ENCODE measurements around the gene PPARD.
"Not testable (repeated sequence)": the region's sequence is repeated elsewhere in the genome, so short reads cannot be mapped to it uniquely, and the experiment has no call there.

DNA sequence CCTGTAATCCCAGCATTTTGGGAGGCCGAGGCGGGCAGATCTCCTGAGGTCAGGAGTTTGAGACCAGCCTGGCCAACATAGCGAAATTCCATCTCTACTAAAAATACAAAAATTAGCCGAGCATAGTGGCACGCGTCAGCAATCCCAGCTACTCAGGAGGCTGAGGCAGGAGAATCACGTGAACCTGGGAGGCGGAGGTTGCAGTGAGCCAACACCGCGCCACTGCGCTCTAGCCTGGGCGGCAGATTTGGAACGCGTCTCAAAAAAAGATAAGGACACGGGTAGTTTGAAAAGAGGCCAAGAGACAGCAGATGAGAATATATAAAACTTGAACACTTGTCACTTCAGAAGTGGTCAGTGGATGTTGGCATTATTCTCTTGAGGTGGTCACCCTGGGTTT is 35.2 kb upstream of the PPARD start:
- not testable (repeated sequence) for TF ChIP-seq FOXM1 (IDR thresholded peaks at IDR 0.05; ENCODE audit: borderline replicate concordance); SUZ12 (IDR thresholded peaks at IDR 0.05); LEF1 (IDR thresholded peaks at IDR 0.05; ENCODE audit: borderline replicate concordance); SP1 (IDR thresholded peaks at IDR 0.05); FOXA1 (IDR thresholded peaks at IDR 0.05); NFRKB (IDR thresholded peaks at IDR 0.05); TARDBP (IDR thresholded peaks at IDR 0.05); HDGF (IDR thresholded peaks at IDR 0.05; ENCODE audit: borderline replicate concordance); ELF4 (IDR thresholded peaks at IDR 0.05); BHLHE40 (IDR thresholded peaks at IDR 0.05; ENCODE audit: borderline replicate concordance); ZNF384 (IDR thresholded peaks at IDR 0.05)
- TF ChIP-seq, protein P1, sequence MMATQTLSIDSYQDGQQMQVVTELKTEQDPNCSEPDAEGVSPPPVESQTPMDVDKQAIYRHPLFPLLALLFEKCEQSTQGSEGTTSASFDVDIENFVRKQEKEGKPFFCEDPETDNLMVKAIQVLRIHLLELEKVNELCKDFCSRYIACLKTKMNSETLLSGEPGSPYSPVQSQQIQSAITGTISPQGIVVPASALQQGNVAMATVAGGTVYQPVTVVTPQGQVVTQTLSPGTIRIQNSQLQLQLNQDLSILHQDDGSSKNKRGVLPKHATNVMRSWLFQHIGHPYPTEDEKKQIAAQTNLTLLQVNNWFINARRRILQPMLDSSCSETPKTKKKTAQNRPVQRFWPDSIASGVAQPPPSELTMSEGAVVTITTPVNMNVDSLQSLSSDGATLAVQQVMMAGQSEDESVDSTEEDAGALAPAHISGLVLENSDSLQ (IDR thresholded peaks at IDR 0.05): not testable (repeated sequence)
